ENCODE measurements around the gene NUP37.
A peak's percentile ranks its signal among the peaks of the same experiment; 100 is the strongest.
"Not testable (repeated sequence)": the region's sequence is repeated elsewhere in the genome, so short reads cannot be mapped to it uniquely, and the experiment has no call there.

Gene NUP37

DNA sequence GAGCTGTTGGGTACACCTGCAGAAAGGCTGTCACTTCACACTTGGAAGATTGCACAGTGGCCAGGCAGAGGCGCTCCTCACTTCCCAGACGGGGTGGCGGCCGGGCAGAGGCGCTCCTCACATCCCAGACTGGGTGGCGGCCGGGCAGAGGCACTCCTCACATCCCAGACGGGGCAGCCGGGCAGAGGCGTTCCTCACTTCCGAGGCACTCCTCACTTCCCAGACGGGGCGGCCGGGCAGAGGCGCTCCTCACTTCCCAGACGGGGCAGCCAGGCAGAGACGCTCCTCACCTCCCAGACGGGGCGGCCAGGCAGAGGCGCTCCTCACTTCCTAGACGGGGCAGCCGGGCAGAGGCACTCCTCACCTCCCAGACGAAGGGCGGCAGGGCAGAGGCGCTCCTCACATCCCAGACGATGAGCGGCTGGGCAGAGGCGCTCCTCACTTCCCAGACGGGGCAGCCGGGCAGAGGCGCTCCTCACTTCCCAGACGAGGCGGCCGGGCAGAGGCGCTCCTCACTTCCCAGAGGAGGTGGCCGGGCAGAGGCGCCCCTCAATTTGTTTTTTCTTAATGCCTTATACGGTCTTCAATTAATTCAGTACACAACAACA lies 30.6 kb downstream of the NUP37 start:
- DNase-seq = not testable (repeated sequence)

GRCh38 chr12:102080842-102081241 lies 39.1 kb downstream of the NUP37 start:
- DNase-seq = no peak

GRCh38 chr12:102072092-102072491 lies 47.8 kb downstream of the NUP37 start:
- DNase-seq = not testable (repeated sequence)

- DNase-seq = no peak
These were observed 50.2 kb downstream of the NUP37 start for GRCh38 chr12:102069707-102070106.

DNA sequence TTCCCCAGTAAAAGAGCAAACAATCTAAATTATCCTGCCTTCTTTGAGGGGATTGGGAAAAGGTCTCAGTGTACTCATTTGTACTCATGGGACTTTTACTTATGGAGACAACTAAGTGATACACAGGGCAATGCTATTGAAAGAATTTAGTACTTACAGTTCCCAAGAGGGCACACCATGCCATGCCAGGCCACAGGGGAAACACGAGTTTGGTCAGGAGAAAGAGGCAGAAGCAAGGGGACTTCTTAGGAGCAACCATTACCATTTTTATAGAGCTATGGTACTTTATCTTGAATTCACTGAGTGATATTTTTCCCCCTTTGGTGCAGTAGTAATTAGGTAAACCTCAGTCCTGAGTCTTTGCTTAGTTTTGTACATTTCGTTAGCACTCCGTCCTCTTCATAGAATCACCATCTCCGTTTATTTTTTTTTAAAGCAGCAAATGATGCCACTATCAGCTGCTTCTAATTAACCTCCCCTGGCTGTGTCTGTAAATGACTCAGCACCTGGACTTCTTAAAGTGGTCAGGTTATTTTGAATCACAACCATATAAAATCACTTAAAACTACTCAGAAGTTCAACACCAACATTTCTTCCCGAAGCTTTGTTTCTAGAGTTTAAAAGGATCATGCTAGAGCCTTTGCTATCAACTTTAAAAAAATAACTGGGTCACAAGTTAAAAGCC lies 52.2 kb downstream of the NUP37 start:
- DNase-seq = no peak

GRCh38 chr12:102064476-102064875 lies 55.4 kb downstream of the NUP37 start:
- DNase-seq = no peak

GRCh38 chr12:102063069-102063468 lies 56.8 kb downstream of the NUP37 start:
- no peak for DNase-seq

DNA sequence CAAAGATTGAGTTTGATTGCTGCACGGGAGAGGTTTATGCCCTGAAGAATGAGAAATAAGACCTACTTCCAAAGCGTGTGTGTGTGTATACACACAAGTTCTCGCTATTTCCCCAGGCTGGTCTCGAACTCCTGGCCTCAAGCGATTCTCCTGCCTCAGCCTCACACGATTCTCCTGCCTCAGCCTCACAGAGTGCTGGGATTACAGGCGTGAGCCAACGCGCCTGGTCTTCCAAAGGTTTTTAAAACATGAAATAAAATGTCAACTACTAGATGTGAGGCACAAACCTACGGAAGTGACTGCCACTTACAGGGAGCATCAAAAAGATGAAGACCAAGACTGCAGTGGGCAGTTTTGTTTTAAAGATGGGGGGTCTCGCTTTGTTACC lies 57.5 kb downstream of the NUP37 start:
- no peak for DNase-seq

GRCh38 chr12:102061560-102062418 lies 58.1 kb downstream of the NUP37 start, which contains the start of gene WASHC3:
Gene WASHC3, minus strand, starts transcription at chr12:102061991. Its CDS starts 29 bp downstream, at chr12:102061962.
- peak; percentile 95 for DNase-seq

DNA sequence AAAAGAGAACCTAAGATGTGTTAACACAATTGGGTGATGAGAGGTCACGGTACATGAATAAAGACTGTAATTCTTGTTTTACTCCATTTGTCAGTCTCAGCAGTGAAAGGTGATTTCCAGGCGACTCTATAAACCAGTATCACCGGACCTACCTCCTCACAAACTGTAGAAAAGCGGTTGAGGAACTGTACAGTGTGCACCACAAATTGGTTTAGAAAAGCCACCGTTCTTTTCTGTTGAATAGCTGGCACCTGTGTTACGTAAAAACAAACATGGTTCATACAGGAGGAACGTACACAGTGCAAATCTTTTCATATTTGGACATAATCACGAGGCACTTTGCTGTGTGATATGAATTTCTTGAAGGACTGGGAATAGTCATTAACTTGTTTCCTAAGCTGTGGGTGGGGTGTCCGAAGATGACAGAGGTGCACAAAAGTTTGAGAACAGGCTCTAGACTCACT lies 58.8 kb downstream of the NUP37 start:
- no peak for DNase-seq

DNA sequence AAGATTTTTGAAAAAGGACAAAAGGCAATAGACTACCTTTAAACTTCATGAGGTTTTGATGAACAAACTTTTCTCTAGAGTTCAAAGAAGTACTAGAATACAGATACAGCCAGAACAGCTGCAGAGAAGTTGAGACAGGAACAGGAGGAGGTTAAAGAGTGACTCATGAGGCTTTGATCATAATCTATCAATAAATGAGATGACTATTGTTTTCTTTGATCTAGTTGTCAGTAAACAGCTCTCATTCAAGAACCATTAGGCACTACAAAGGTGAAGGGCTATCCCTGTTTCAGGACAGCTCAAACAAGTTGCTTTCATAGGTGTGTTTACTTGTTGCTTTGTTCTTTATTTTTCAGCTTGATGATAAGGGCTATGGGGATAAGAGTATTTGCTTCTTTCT lies 60.6 kb downstream of the NUP37 start:
- DNase-seq = no peak

DNA sequence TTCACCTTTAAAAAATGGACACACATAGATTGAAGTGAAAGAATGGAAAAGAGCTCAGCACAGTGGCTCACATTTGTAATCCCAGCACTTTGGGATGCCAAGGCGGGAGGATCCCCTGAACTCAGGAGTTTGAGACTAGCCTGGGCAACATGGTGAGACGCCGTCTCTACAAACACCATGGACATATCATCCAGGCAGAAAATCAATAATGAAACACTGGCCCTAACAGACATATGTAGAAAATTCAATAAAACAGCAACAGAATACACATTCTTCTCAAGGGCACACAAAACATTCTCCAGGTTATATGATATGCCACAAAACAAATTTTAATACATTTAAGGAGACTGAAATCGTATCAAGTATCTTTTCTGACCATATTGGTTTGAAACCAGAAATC lies 65.6 kb downstream of the NUP37 start:
- no peak for DNase-seq

DNA sequence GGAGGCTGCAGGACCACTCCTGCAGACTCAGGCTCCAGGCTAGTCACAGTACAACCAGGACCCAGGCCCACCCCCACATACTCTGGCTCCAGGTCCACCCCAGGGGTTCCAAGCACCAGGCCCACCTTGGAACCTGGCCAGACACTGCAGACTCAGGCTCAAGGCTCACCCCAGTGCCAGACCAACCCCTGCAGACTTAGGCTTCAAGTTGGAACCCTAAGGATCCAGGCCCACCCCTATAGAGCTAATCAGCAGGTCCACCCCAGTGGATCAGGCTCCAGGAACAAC lies 66.9 kb downstream of the NUP37 start:
- DNase-seq = no peak

GRCh38 chr12:102052192-102053061 lies 67.5 kb downstream of the NUP37 start:
- DNase-seq = no peak

GRCh38 chr12:102051431-102051965 lies 68.4 kb downstream of the NUP37 start:
- DNase-seq = no peak

DNA sequence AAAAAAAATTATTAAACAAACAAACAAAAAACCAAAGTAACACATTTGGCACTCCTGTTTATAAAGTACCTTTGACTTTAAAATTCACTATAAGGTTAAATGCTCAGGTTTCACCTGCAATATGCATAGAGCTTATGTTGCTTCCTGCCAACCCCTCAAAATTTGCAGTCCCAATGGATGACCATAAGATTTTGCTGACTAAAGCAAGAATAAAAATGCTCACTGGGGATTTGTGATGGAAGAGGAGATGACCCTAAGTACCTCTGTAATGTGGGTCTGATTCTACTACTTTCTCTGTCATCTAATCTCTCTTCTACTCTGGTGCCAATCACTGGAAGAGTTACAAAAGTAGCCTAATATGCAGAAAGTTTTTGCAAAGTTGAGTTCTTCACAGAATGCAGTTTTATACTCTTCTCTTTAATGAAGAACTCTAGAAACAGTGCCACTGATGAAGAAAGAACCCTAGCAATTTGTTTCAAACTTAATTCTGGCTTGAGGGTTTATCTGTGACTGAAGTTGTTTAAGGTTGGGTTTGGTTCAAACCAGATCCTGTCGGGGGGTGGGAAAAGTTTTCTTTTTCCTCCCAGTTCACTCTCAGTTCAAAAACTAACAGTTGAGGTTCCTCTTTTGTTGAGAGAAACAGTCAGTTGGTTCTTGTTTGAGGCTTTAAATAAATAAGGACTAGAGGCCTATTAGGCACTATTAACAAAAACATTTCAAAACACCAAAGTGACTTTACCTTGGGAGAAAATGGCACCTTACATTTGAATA lies 69.1 kb downstream of the NUP37 start:
- DNase-seq = no peak

DNA sequence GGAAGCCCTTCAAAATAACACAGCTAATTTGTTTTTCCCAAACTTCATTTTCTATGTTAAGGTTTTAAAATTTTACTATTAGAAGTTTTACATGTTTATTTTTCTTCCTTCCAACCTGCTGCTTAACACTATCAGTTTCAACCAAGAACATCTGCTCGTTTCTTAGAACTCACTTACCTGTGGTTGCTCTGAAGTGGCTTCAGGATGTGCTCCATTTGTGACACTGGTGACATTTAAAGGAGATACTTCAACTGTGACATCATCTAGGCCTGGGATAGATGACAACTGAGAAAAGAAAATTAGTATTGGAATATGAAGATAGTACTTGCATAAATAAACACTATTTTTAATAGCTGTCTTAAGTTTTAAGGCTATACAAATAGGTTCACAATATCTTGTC lies 76.0 kb downstream of the NUP37 start:
- DNase-seq = no peak

DNA sequence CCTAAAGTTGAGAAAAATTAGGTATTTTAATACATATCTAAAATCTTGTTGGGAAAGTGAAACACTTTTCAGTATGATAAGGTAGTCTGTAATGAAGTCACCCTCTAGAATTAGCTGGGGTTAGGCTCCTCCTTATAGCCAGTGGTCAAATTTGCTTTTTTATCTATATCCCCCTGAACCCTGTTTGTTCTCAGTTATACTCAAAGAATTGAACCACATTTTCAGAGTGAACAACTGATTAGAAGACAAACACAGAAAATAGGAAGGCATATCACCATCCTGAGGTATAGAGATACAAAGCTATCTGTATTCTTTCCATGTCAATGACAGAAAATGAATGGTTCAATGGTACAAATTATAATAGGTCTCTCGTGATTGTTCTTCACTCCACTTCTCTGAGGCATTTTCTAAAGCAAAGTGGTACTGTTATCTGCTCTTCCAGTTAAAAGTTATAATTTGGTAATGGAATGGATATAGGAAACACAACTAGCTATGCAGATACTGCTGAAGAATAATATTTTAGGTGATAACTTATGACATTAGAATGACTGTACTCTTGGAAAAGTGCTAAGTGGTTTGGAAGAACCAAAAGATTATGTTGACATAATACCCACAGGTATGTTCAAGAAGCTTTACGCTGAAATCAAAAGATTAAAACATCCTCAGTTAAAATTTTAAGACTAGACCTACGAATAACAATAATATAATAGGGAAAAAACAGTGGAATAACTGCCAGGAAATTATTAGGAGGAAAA lies 85.7 kb downstream of the NUP37 start:
- no peak for DNase-seq

DNA sequence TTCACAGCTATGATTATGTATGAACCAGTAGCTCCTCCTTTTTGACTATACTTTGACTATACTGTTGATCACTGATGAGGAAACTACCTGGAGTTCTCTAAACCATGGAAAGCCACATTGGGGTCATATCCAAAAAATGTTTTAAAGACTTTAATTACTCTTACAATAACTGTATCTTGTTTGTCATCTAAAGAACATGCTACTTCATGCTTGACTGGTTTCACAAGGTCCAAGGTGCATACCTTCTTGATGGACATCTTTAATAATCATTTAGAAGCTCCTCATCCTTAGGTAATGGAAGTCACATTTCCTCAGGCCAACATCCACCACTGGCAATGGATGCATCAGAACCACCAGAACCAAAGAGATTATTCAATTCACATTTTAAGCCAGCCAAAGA lies 88.1 kb downstream of the NUP37 start:
- no peak for DNase-seq

- DNase-seq = no peak
These were observed 90.8 kb downstream of the NUP37 start for GRCh38 chr12:102029141-102029540.

DNA sequence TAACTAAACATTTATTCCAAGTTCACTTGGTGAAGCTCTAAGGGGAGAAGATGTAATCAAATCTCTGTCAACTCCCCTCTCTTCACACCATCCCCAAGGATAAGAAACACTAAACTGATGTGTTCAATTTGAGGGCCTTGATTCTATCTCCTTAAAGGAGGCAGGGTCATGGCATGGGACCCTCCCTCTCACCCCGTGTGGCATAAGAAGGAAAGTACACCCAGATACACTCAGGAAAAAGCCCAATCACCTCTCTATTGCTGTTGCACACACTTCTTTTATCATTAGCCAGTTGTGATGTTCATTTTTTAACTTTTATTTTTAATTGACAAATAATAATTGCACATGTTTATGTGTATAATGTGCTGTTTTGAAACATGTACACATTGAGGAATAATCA lies 93.2 kb downstream of the NUP37 start:
- no peak for DNase-seq

Measured in activated CD8-positive, alpha-beta memory T cell treated with anti-CD3 and anti-CD28 coated beads, Interleukin-2, amount 50 U/mL, for 4 hours (primary cell).